B cell (primary cell): Measurements from ENCODE around the gene NEK5. TPM values are rescaled to one million over a fixed set of nuclear protein-coding genes. Genes with fewer than 3 reads are reported as not detected.

Experiments used
- ATAC-seq: fragments of 200-7000 bp; cut with Tn5 transposase; one replicate; pipeline ENCODE4 v1.10.0; 2021; ENCODE audit warnings: low read depth, mild to moderate bottlenecking, moderate number of reproducible peaks, moderate library complexity
- CTCF ChIA-PET: fragments of 350-600 bp; sonication (Branson Sonifier 250); formaldehyde crosslinking; loops from one replicate; lab custom pipeline; 2021; ENCODE audit warnings: antibody characterized with exemption, inconsistent platforms; lab: Charles Lee
- POLR2A ChIA-PET: fragments of 350-600 bp; sonication (Branson Sonifier 250); formaldehyde crosslinking; loops from one replicate; lab custom pipeline; 2021; ENCODE audit warnings: antibody characterized with exemption; lab: Charles Lee
- DNase-seq: peaks from one replicate; pipeline ENCODE4 v3.0.0; 2013
- H2AFZ ChIP-seq: 2 replicates; pipeline ENCODE4 v1.6.1; 2012; ENCODE audit warnings: mild to moderate bottlenecking, low read depth, low read length; ENCODE audit not compliant: insufficient read depth, poor library complexity, severe bottlenecking
- H3K27ac ChIP-seq, 2 donors: 1 replicate in 1 of 2; 2 replicates in 1 of 2; pipeline ENCODE4 v1.5.1; 2012 to 2013; ENCODE audit warnings: low read length in 2 of 2, mild to moderate bottlenecking in 2 of 2, moderate library complexity in 1 of 2
- H3K27me3 ChIP-seq, 4 experiments: fragments of 200-600 bp in 1 of 4; sonication (generic) in 1 of 4; replicated peaks in 1 of 4; 1 replicate in 2 of 4; 2 replicates in 2 of 4; pipeline versions ENCODE4 v1.6.1 to v1.7.0; 2013 to 2016; ENCODE audit warnings: low read length in 3 of 4, mild to moderate bottlenecking in 2 of 4, mixed read lengths in 1 of 4, moderate library complexity in 1 of 4; ENCODE audit not compliant: insufficient read depth in 4 of 4, control insufficient read depth in 3 of 4; ENCODE audit errors: control extremely low read depth in 1 of 4
- H3K36me3 ChIP-seq, 2 experiments: replicated peaks in 1 of 2; 1 replicate in 1 of 2; 2 replicates in 1 of 2; pipeline versions ENCODE4 v1.6.1 to v1.7.1; 2013; ENCODE audit warnings: low read length in 1 of 2; ENCODE audit not compliant: insufficient read depth in 2 of 2, control insufficient read depth in 1 of 2; ENCODE audit errors: control extremely low read depth in 1 of 2, extremely low read depth in 1 of 2
- H3K4me1 ChIP-seq, 2 donors: fragments of 200-600 bp in 1 of 2; sonication (generic) in 1 of 2; 1 replicate in 1 of 2; 2 replicates in 1 of 2; pipeline versions ENCODE4 v1.5.1 to v1.6.1; 2013 to 2017; ENCODE audit warnings: low read length in 2 of 2; ENCODE audit not compliant: control insufficient read depth in 2 of 2, insufficient read depth in 2 of 2
- H3K4me2 ChIP-seq: replicated peaks from 2 replicates; pipeline ENCODE3; 2012; ENCODE audit warnings: mild to moderate bottlenecking, low read depth, low read length; ENCODE audit not compliant: poor library complexity, severe bottlenecking
- H3K4me3 ChIP-seq, 5 experiments: fragments of 200-600 bp in 1 of 5; sonication (generic) in 1 of 5; 1 replicate in 3 of 5; 2 replicates in 2 of 5; pipeline versions ENCODE4 v1.5.1 to v1.7.0; 2011 to 2016; ENCODE audit warnings: low read length in 4 of 5, mild to moderate bottlenecking in 4 of 5, low read depth in 2 of 5, control low read depth in 1 of 5, moderate library complexity in 1 of 5; ENCODE audit not compliant: insufficient read depth in 1 of 5; ENCODE audit errors: control extremely low read depth in 1 of 5, extremely low read depth in 1 of 5
- H3K79me2 ChIP-seq: fragments of 200-600 bp; sonication (generic); one replicate; pipeline ENCODE4 v1.6.0; 2016; ENCODE audit warnings: low read length; ENCODE audit not compliant: control insufficient read depth, insufficient read depth
- H3K9ac ChIP-seq: fragments of 200-600 bp; sonication (generic); 2 replicates; pipeline ENCODE4 v1.6.1; 2017; ENCODE audit warnings: mild to moderate bottlenecking, low read length, moderate library complexity
- H3K9me3 ChIP-seq, 3 donors: one replicate each; pipeline versions ENCODE4 v1.6.1 to v1.7.1; 2013; ENCODE audit warnings: low read length in 2 of 3; ENCODE audit not compliant: control insufficient read depth in 2 of 3, insufficient read depth in 1 of 3; ENCODE audit errors: control extremely low read depth in 1 of 3
- H4K20me1 ChIP-seq: 2 replicates; pipeline ENCODE4 v1.6.0; 2012; ENCODE audit warnings: mild to moderate bottlenecking, low read length; ENCODE audit not compliant: insufficient read depth, control insufficient read depth, poor library complexity, severe bottlenecking
- H3K27ac Mint-ChIP-seq: one replicate; pipeline ENCODE4 v1.8.0; 2021; ENCODE audit warnings: mixed read lengths
- H3K27me3 Mint-ChIP-seq: one replicate; pipeline ENCODE4 v1.8.0; 2021; ENCODE audit warnings: mixed read lengths
- H3K4me1 Mint-ChIP-seq: one replicate; pipeline ENCODE4 v1.8.0; 2021; ENCODE audit warnings: mixed read lengths
- H3K4me3 Mint-ChIP-seq: one replicate; pipeline ENCODE4 v1.8.0; 2021; ENCODE audit warnings: mixed read lengths
- H3K9me3 Mint-ChIP-seq: one replicate; pipeline ENCODE4 v1.8.0; 2022; ENCODE audit warnings: mixed read lengths; ENCODE audit not compliant: insufficient read depth
- EZH2 ChIP-seq: IDR thresholded peaks from 2 replicates; pipeline ENCODE4 v1.6.1; 2012; ENCODE audit warnings: borderline replicate concordance, low read depth, mild to moderate bottlenecking, moderate library complexity, low read length; ENCODE audit not compliant: insufficient read depth, poor library complexity, severe bottlenecking
- WGBS: methylation state at CpG from one replicate; pipeline ENCODE4 v1.1.5; 2013; ENCODE audit warnings: missing lambda C conversion rate; ENCODE audit not compliant: insufficient coverage; 5-methylcytosine and 5-hydroxymethylcytosine counted together
- intact Hi-C: fragments of 100-400 bp; cut with micrococcal nuclease; formaldehyde crosslinking; loops from one replicate; pipeline ENCODE4 v1.10.0; 2022
- polyA plus RNA-seq: library from polyadenylated mRNA; depleted of rRNA; stranded (reverse); fragments of >200 nt; gene quantifications from 2 replicates; pipeline ENCODE4 v1.2.3, GENCODE V29; 2012
- total RNA-seq, 2 donors: library from RNA; stranded (reverse); fragments of 120-200 nt in 1 of 2; gene quantifications; 1 replicate in 1 of 2; 2 replicates in 1 of 2; pipeline versions ENCODE4 v1.2.3 to v1.2.4, GENCODE V29; 2013 to 2022
- TF ChIP-seq, protein P1 (sequence below): fragments of 200-600 bp; IDR thresholded peaks from one replicate; pipeline ENCODE4 v1.8.0; 2022; ENCODE audit warnings: antibody characterized with exemption, mild to moderate bottlenecking

The NEK5 gene
- total and polyA plus RNA-seq, 2 donors (not counting 1 experiment from before 2014, with no cell fraction given): not detected

DNA sequence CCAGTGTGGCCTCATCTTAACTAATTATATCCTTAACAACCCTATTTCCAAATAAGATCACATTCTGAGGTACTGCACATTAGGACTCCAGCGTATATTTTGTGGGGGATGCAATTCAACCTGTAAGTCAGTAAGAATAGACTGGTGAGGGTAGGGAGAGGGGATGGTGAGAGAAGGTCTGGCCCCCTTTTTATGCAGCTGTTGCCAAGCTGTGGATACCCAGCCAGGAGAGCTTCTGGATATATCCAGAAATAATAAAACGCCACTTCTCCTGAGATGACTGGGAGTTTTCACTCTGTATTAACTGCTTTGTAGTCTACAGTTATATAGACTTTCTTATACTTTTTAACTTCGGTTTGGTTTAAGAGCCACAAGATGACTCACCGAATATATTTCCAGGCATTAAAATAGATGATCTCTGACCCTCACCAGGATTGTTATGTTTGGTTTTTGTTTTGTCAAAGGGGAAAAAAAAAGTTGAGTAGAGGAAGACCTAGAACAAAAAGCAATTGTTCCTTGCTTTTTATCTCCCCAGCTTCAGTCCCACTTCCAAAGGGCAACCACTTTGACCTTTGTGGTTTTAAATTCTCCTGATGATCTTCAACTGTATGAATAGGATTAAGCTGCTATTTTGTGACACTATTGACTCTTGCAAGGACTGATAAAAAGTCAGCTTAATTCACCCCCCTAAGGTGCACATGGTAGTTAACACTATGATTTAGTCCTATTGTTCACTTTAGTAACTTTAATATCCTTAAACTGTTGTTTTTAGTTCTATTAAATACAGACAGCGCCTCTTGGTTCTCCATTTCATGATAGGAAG, 33.6 kb upstream of the NEK5 start:
- CTCF ChIA-PET: no interaction called here

DNA sequence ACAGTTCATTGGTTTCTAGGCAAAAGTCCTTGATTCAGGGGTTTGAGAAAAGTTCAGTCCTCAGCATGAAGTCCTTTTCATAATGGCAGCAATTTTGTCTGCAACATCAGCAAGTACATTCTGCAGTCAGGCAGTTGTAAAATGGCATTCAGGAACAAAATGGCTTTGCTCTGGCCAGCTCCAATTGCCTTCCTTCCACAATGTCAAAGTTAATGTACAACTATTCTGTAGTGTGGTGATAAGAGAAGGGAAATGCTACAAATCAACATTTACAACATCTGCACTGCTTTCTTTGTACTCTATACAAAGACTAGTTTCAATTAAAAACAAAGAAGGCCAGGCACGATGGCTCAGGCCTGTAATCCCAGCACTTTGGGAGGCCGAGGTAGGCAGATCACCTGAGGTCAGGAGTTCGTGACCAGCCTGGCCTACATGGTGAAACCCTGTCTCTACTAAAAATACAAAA, 32.3 kb upstream of the NEK5 start:
- ChIA-PET CTCF (interaction anchor here (1.0 kb wide), 1 partner anchor 13 kb away, joined by 3 read pairs; no protein-coding TSS in a partner anchor), POLR2A (no interaction called here)
- peaks cover 20% of the 10 kb centered on the region for H3K4me1 Mint-ChIP-seq
- H3K36me3 ChIP-seq: peaks cover 0 to 3% of the 10 kb centered on the region in 2 experiments
- no peak overlapping the region for H3K4me3 Mint-ChIP-seq
- 88% methylated on average over 3 of the region's 3 CpGs for WGBS
- no peak overlapping the region for H3K27ac Mint-ChIP-seq
- peaks cover 13% of the 10 kb centered on the region in 2 donors for H3K4me1 ChIP-seq
- no peak overlapping the region for H2AFZ ChIP-seq
- ATAC-seq (no peak), DNase-seq (no peak)
- no peak for TF ChIP-seq EZH2
- TF ChIP-seq, protein P1, sequence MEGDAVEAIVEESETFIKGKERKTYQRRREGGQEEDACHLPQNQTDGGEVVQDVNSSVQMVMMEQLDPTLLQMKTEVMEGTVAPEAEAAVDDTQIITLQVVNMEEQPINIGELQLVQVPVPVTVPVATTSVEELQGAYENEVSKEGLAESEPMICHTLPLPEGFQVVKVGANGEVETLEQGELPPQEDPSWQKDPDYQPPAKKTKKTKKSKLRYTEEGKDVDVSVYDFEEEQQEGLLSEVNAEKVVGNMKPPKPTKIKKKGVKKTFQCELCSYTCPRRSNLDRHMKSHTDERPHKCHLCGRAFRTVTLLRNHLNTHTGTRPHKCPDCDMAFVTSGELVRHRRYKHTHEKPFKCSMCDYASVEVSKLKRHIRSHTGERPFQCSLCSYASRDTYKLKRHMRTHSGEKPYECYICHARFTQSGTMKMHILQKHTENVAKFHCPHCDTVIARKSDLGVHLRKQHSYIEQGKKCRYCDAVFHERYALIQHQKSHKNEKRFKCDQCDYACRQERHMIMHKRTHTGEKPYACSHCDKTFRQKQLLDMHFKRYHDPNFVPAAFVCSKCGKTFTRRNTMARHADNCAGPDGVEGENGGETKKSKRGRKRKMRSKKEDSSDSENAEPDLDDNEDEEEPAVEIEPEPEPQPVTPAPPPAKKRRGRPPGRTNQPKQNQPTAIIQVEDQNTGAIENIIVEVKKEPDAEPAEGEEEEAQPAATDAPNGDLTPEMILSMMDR: no peak
- H3K4me3 ChIP-seq: no peak overlapping the region
- no peaks in the 10 kb centered on the region for H3K27me3 ChIP-seq
- H3K9ac ChIP-seq: no peak overlapping the region
- no peak overlapping the region for H3K27ac ChIP-seq
- intact Hi-C loops: no loop called here
- no peaks in the 10 kb centered on the region for H4K20me1 ChIP-seq
- H3K9me3 ChIP-seq: no peaks in the 10 kb centered on the region
- H3K9me3 Mint-ChIP-seq: no peaks in the 10 kb centered on the region
- H3K4me2 ChIP-seq: no peak overlapping the region
- H3K27me3 Mint-ChIP-seq: no peaks in the 10 kb centered on the region
- no peaks in the 10 kb centered on the region for H3K79me2 ChIP-seq

More for the DNA sequence above, 33.6 kb upstream of the NEK5 start:
- H4K20me1 ChIP-seq: no peaks in the 10 kb centered on the region
- no peaks in the 10 kb centered on the region for H3K9me3 ChIP-seq
- no peak for TF ChIP-seq EZH2
- TF ChIP-seq, protein P1: no peak
- 100% methylated on average over 1 of the region's 5 CpGs for WGBS
- H3K27me3 ChIP-seq: no peaks in the 10 kb centered on the region
- ATAC-seq (no peak), DNase-seq (no peak)
- no peak overlapping the region for H3K9ac ChIP-seq
- peaks cover 13% of the 10 kb centered on the region in 2 donors for H3K4me1 ChIP-seq
- Mint-ChIP-seq H3K4me3 (no peak overlapping the region), H3K27ac (no peak overlapping the region), H3K27me3 (no peaks in the 10 kb centered on the region), H3K9me3 (no peaks in the 10 kb centered on the region), H3K4me1 (peaks cover 15% of the 10 kb centered on the region)
- H3K79me2 ChIP-seq: no peaks in the 10 kb centered on the region
- no peak overlapping the region for H3K4me3 ChIP-seq
- H3K4me2 ChIP-seq: no peak overlapping the region
- no peak overlapping the region for H3K27ac ChIP-seq
- H3K36me3 ChIP-seq: peaks cover 0 to 6% of the 10 kb centered on the region in 2 experiments
- no peak overlapping the region for H2AFZ ChIP-seq
- intact Hi-C loops: no loop called here
- POLR2A ChIA-PET: no interaction called here
